WI38 (cell line): ENCODE measurements around the gene LPP.

Source experiments
- H3K4me3 ChIP-seq: 2 replicates; pipeline ENCODE4 v1.5.1; 2011; ENCODE audit warnings: low read depth, mild to moderate bottlenecking, control low read depth, low read length
- CTCF ChIP-seq: IDR thresholded peaks from 2 replicates; pipeline ENCODE4 v1.5.1; 2012; ENCODE audit warnings: low read depth, mild to moderate bottlenecking, control low read depth, low read length

LPP gene

GRCh38 chr3:188280627-188281026 is 126.7 kb downstream of the LPP start:
- no peak for TF ChIP-seq CTCF

GRCh38 chr3:188282871-188283270 is 128.9 kb downstream of the LPP start:
- no peak for TF ChIP-seq CTCF
- no peak overlapping the region for H3K4me3 ChIP-seq

More at GRCh38 chr3:188280627-188281026, 126.7 kb downstream of the LPP start:
- no peak overlapping the region for H3K4me3 ChIP-seq

GRCh38 chr3:188283347-188283746 is 129.4 kb downstream of the LPP start:
- TF ChIP-seq CTCF: no peak
- H3K4me3 ChIP-seq: no peak overlapping the region

GRCh38 chr3:188284455-188285212 is 130.7 kb downstream of the LPP start:
- no peak overlapping the region for H3K4me3 ChIP-seq
- TF ChIP-seq CTCF: no peak

- no peak overlapping the region for H3K4me3 ChIP-seq
- TF ChIP-seq CTCF: no peak
Observed at GRCh38 chr3:188286087-188286513, 132.1 kb downstream of the LPP start.

GRCh38 chr3:188287339-188287738 is 133.4 kb downstream of the LPP start:
- no peak for TF ChIP-seq CTCF

GRCh38 chr3:188287762-188288505 is 134.0 kb downstream of the LPP start:
- TF ChIP-seq CTCF: no peak
- no peak overlapping the region for H3K4me3 ChIP-seq

More at GRCh38 chr3:188287339-188287738, 133.4 kb downstream of the LPP start:
- no peak overlapping the region for H3K4me3 ChIP-seq
